ENCODE results near the gene ZNF839.
A peak's percentile ranks its signal among the peaks of the same experiment; 100 is the strongest.
"Not testable (repeated sequence)": the region's sequence is repeated elsewhere in the genome, so short reads cannot be mapped to it uniquely, and the experiment has no call there.

Gene ZNF839

DNA sequence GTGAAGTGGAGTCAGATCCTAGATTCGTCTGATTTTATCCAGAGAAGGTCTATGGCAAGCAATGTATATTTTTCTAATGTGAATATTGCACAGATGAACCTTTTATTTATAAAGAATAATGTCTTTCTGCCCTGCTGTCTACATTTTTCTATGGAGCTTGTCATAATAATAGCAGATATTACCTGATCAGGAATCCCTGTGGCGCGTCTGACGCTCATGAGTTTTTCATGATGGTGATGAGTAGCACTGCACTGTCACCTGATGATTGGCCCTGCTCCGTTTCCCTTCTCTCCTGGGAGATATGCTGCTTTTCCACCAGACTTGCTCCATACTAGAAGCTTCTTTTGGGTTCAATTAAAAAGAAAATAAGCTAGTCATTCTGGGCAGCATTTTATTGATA lies 22.7 kb downstream of the ZNF839 start:
- no peak for DNase-seq

DNA sequence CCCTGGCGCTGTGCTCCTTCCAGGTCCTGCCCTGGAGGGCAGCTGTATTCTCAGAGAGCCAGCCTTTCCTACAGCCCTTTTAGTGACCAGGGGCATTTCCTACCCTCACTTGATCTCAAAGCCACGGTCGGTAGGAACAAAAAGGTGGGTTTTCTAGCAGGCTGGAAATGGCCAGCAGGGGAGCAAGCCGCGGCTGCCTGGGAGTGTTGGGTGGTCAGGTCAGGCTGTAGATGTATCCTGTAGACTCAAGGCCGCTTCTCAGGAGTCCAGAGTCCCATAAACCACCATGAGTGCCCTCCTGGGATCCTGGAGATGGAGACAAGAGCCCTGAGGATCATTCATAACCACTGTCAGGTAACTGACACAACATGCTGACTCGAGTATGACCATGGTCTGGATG lies 24.5 kb downstream of the ZNF839 start:
- no peak for DNase-seq

DNA sequence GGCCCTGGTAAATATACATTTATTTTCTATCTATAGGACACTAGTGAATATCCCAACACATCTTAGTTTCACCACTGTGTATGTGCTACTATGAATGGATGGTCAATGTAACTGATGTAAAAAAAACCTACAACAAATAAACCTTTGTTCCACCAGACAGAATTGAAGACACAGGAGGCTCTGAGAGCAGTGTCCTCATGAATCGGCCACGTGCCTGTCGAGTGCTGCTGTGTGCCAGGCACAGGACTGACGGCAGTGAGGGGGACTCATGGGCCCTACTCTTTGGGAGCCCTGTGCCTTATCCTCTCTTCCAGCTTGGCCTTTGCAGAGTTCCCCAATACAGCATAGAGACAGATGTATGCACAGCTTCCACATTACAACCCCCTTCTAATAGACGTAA lies 24.9 kb downstream of the ZNF839 start:
- DNase-seq: no peak

DNA sequence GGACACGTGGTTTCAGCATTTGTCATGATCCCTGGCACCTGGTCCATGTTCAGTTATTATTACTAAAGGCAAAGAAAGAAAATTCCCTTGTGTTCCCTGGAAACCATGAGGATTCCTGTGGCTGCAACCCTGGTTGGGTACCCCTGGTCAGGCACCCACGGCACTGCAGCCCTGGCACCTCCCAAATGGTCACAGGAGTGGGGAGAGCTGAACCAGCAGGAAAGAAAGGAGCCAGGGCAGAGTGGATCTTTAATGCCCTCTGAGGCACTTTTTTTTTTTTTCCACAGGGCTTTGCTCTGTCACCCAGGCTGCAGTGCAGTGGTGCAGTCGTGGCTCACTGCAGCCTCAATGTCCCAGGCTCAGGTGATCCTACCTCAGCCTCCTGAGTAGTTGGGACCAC lies 25.7 kb downstream of the ZNF839 start:
- no peak for DNase-seq

DNA sequence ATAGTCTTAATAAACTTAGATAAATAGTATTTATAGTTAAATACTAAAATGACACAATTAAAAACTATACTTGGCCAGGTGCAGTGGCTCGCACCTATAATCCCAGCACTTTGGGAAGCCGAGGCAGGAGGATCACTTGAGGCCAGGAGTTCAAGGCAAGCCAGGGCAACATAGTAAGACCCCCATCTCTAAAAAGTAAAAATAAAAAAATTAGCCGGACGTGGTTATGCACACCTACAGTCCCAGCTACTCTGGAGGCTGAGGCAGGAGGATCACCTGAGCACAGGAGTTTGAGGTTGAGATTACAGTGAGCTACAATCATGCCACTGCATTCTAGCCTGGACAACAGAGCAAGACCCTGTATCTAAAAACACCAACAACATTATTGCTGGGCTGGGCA lies 27.1 kb downstream of the ZNF839 start:
- DNase-seq: no peak

DNA sequence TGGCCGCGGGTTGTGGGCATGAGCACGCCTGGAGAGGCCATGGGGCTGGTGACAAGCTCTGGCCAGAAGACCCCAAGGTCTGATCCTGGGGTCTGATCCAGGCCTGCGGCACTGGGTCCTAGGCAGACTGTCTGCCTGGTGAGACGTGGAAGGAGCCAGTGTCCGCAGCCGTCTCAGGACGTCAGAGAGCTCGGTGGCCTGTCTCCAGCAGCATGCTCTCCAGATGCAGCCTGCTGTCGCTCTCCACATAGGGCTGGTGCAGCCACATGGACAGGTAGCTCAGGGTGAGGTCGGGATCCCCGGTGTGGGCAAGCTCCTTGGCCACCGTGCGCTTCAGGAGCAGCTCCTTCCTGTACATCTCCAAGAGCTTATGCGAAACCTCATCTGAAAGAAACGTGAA lies 28.8 kb downstream of the ZNF839 start:
- DNase-seq: no peak

DNA sequence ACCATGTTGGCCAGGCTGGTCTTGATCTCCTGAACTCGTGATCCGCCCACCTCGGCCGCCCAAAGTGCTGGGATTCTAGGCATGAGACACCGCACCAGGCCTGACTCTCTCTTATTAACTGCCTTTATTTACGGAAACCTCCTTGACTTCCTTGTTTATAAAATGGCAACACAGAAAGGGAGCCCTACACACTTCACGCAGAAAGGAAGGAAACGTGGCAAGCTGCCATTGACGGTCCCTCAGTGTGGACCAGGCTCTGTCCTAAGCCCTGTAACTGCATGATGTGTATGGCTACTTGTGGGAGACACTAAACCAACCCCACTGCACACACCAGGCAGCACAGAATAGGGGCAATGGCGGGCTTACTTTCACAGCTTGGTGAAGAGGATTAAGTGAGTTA lies 31.5 kb downstream of the ZNF839 start:
- no peak for DNase-seq

DNA sequence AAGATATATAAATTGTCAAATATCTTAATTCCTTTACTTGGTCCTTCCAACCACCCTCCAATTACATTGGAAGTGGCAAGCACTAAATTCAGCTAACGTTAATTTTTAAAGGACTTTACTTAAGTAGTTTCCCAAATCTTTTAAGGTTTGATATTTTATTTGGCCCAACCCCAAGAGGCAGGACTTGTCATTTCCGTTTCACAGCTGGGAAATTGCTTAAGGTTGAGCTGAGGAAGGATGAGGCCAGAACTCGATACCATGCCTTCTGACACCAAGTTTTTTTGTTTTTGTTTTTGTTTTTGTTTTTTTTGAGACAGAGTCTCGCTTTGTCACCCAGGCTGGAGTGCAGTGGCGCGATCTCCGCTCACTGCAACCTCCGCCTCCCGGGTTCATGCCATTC lies 32.0 kb downstream of the ZNF839 start:
- not testable (repeated sequence) for DNase-seq

DNA sequence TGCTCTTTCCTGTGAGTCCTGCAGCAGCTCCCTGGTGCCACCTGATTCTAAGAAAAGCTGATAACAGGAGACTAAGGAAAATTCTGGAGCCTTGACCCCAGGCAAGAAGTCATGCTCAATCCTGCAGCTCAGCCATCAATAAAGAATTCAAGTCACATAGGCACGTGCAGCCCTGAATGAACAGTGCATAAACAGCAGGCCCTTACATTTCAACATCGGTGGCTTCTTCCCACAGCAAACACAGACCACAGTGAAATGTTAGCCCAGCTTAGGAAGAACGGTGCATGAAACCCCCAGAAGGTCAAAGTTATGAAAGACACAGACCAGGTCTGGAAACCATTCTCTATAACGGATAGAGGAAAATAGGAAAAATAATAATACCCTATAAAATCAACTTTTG lies 32.7 kb downstream of the ZNF839 start:
- DNase-seq: no peak

DNA sequence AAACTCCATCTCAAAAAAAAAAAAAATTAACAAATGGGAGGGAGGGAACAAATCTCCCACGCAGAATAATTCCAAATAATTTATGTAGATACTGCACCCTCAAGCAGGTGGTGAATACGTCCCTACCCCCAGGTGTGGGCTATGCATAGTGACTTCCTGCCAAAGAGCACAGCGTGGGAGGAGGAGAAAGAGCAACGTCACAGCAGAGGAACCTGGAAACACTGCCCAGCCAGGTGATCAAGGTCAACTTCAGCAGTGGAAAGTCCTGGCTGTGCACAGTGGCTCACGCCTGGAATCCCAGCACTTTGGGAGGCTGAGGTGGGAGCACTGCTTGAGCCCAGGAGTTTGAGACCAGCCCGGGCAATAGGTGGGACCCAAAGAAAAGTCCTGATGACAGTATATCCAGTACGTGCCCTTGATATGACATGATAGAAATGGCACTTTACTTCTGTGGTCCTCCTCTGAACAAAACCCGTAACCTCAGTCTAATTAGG lies 33.6 kb downstream of the ZNF839 start:
- DNase-seq: no peak

DNA sequence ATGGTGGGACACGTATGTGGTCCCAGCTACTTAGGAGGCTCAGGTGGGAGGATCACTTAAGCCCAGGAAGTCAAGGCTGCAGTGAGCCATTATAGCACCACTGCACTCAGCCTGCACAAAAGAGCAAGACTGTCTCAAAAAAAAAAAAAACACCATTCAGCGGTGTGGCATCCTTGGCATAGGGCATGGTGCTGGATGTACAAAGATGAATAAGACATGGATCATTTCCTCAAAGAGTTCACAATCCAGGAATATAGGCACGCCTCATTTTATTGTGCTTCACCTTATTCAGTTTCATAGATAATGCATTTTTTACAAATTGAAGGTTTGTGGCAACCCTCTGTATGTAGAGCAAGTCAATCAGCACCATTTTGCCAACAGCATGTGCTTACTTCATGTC lies 36.7 kb downstream of the ZNF839 start:
- DNase-seq: no peak

DNA sequence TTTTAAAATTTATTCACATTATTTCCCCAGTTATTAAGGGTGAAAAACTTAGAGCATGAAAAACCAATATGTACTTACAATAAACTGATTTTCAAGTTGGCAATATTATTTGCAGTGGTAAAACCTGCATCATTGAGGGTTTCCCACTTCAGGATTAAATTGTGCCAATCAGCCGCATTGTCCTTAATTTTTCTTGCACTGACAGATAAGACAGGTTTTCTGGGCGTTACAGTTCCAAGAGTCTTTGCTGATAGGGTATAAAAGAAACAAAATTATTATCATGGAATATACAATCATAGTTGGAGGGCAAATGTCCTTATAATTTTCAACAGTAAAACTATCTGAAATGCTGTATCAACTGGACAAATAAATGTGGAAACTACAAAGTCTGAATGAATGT lies 39.8 kb downstream of the ZNF839 start:
- no peak for DNase-seq

DNA sequence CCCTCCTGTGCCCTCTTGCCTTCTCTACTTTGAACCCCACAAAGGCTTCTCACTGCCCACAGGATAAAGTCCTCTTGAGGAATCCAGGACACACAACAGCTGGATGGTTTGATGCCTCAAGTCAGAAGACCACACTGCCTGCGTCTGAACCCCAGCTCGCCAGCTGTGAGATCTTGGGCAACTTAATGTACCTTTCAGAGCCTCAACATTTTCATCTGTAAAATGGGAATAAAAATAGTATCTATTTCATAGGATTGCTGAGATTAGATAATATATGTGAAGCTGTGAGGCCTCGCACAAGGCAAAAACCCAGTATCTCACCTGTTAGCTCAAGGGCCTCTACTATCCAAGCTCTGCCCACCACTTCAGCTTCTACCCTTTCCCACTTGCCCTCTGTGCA lies 40.8 kb downstream of the ZNF839 start:
- no peak for DNase-seq

DNA sequence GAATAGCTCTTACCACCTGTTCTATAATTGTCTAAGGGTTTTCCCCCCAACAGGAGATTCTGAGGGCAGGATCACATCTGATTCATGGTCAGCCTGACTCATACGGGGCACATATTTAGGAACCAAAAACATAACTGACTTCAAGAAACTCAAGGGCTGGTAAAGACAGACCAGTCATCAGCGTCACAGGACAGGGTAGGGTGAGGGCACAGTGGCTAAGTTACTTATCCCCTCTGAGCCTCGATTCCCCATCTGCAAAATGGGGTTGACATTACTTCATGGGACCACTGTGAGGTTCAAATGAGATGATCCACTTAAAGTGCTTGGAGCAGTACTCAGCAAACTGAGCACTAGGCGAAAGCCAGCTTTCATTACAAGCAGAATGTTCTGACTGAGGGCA lies 42.5 kb downstream of the ZNF839 start:
- DNase-seq: peak; percentile 59

DNA sequence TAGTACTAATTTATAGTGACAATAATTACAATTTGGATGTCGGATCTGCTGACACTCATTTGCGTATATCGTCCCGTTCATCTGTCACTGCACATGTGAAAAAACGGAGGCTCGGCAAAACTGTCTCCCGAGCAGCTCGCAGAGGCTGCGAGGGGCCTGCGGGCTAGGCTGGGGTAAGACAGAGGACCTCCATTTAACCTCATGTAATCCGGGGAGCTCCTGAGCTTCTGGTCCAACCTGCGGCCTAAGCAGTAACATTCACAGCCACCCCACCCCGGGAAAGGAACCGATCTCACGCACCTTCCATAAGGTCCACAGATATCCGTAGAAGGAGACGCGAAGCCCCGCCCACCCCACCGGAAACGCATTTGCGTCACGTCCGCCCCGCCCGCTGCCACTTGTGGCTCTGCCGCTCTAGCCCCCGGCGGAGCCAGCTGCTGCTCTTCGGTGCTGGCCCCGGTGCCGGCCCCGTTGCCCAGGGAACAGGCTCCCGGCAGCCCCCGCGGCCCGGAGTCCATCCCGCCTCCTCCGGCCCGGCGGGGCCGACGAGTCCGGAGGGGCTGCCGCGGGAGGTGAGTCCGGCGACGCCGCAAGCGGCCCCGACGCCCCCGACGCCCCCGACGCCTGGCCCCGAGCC lies 43.1 kb downstream of the ZNF839 start, which contains the start of the genes CINP and TECPR2:
CINP (minus strand) TSS at position 346 of the 637 bp plus-strand sequence; CDS start at position 307, 39 bp downstream.
TECPR2 (plus strand) TSS at position 397 of the 637 bp plus-strand sequence. CDS start 13,781 bp downstream, outside the sequence.
- DNase-seq: peak; percentile 96

DNA sequence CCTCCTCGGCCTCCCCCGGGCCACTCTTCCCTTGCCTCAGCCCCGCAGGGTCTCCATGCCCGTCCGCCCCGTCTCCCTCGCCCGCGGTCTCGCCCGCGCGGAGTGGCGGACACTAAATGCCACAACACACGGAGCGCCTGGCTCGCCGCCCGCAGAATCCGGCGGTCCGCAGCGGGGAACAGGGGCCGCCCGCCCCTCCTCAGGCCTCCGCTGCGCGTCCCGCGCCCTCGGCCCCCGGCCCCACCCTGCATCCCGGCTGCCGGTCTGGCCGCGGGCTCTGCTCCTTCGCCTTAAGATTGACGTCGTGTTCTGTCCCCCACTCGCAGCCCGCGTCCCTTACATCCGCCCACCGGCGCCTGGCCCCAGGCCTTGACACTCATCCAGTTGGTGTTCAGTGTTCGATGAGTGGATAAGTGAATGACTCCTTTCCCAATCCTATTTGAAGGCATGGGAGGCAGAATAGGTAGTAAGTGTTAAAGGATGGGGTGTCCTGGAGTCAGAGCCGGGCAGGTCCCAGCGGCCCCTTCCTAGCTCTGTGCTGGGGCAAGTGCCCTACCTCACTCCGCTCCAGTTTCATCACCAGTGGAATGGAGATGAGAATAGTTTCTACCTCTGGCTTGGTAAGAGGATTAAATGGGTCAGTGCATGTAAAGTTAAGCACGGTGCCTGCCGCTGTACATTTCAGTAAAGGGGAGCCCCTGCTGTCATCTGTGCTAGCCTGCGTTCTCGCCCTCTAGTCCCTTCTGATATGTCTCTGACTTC lies 43.8 kb downstream of the ZNF839 start:
- DNase-seq: peak; percentile 28

DNA sequence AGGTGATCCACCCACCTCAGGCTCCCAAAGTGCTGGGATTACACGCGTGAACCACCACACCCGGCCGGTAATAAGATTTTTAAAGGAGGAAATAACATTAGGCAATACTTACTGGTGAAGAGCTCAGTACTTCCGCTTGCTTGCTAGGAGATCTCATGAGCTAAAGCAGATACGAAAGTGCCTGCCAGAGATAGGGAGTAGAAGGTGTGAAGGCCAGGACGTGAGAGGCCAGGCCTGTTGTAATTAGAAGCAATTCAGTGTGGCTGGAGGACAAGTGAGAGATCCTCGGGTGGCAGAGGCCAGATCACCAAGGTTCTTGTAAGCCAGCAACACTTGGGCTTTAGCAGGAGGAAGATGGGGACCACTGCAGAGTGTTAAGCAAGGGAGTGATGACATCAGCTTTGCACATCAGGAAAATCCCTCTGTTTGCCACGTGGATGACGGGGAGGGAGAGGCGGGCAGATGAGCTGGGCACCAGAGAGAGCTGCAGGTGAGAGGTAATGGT lies 50.8 kb downstream of the ZNF839 start:
- DNase-seq: no peak

DNA sequence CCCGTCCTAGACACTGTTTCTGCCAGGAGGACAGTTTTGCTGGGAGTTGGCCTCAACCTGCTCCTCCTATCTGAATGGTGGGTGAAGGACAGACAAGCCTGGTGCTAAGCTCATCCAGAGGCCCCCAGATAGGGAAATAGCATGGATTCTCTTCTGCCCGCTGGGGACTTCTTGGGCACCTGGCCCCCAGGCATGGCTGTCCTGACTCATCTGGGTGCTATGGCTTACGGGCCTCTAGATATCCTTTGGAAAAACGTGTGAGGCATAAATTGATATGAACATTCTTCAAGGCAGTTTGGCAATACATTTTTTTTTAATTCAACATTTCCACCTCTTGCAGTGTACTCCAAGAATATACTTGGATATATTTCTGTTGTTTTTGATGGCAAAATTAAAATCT lies 51.8 kb downstream of the ZNF839 start:
- DNase-seq: no peak

DNA sequence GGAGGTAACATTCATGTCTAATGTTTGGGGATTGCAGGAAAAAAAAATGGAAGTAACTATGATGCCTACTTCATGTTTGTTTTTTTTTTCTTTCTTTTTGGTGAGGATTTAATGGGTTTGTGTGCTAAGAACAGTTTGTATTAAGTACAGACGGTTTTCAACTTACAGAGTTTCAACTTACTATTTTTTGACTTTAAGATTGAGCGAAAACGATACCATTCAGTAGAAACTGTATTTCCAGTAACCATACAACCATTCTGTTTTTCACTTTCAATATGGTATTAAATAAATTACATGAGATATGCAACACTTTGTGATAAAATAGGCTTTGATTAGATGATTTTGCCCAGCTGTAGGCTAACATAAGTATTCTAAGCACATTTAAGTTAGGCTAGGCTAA lies 53.6 kb downstream of the ZNF839 start:
- no peak for DNase-seq

DNA sequence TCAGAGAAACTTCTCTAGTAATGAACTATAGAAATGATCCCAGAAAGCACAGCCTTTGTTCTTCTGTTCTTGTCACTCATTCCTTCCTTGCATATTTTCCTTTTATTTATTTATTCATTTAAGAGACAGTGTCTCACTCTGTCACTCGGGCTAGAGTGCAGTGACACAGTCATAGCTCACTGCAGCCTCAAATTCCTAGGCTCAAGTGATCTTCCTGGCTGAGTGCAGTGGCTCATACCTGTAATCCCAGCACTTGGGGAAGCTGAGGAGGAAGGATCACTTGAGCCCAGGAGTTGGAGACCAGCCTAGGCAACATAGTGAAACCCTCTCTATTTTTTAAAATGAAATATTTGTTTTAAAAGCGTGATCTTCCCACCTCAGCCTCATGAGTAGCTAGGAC lies 54.7 kb downstream of the ZNF839 start:
- no peak for DNase-seq

DNA sequence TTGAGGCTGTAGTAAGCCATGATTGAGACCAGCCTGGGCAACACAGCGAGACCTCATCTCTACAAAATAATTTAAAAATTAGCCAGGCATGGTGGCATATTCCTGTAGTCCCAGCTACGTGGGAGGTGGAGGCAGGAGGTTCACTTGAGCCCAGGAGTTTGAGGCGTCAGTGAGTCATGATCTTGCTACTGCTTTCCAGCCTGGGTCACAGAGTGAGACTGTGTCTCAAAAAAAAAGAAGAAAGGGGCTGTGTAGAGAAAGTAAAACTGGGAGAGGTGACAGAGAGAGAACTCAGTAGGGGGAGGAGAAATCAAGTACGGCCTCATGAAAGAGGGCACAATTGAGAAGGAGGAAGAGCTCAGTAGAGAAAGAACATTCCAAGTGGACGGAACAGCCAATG lies 55.6 kb downstream of the ZNF839 start:
- no peak for DNase-seq

DNA sequence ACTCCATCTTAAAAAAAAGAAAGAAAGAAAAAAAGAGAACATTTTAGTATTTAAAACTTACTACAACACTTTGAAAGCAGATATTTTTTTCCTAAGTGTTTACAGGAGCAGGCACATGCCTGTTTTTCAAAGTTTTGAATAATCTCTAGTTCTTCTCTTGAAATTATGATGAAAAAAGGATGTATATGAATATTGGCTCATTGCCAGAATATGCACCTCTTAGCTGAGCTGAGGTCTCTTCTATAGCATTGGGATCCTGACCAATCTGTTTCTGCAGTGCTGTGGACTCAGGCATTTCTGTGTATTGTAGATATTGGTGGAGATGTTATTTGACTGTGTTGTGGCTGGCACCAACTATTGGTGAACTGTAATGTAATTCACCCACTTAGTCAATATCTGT lies 58.1 kb downstream of the ZNF839 start:
- no peak for DNase-seq

DNA sequence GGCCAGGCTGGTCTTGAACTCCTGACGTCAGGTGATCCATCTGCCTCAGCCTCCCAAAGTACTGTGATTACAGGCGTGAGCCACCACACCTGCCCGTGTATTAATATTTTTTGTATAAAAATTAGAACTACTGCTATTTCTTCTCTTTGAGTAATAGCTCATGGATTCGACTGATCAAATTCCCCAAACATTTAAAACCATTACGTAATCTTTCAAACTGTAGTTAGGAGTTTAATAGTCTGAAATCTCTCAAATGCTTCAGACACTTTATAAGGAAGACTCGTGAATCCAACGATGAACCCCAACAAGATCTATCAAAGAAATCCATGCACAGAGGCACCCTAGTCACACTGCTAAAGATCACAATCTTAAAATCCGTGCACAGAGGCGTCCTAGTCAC lies 59.3 kb downstream of the ZNF839 start:
- no peak for DNase-seq

DNA sequence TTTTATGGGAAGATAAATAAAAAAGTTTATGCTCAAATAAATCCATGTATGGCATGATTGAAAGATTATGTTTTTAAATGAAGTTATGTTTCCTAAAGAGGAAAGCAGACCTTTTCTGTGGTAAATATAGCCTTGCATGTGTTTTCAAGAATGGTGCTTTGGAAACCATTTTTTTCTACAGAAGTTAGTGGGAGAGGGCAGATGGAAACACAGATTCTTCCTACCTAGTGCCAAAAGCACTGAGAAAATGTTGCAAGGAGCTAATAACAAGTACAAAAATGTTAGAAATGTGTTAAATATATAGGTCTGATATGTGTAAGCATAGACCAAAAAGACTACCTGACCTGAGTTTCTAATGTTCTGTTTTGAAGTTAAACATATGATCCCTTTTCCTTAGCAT lies 67.5 kb downstream of the ZNF839 start:
- DNase-seq: no peak
